Central memory CD8-positive, alpha-beta T cell (primary cell): ENCODE measurements around the gene BAG2.

Experiments used
- ATAC-seq: fragments of 150-1000 bp; cut with Tn5 transposase; replicated peaks from 2 replicates; pipeline ENCODE4 v1.10.0; 2022; ENCODE audit warnings: mild to moderate bottlenecking, moderate FRiP score, moderate number of reproducible peaks; ENCODE audit not compliant: poor library complexity, severe bottlenecking; ENCODE audit errors: extremely low read depth
- DNase-seq, 2 donors: peaks; one replicate each; pipeline ENCODE4 v3.0.0; 2021; ENCODE audit warnings: low spot score in 2 of 2
- H3K27ac Mint-ChIP-seq: one replicate; pipeline ENCODE4 v1.8.0; 2022; ENCODE audit warnings: low read depth, mild to moderate bottlenecking, moderate library complexity, mixed read lengths
- H3K27me3 Mint-ChIP-seq: one replicate; pipeline ENCODE4 v1.8.0; 2022; ENCODE audit warnings: mixed read lengths
- H3K36me3 Mint-ChIP-seq: one replicate; pipeline ENCODE4 v1.8.0; 2022; ENCODE audit warnings: mild to moderate bottlenecking, moderate library complexity, mixed read lengths; ENCODE audit not compliant: insufficient read depth
- H3K4me1 Mint-ChIP-seq: one replicate; pipeline ENCODE4 v1.8.0; 2022; ENCODE audit warnings: mixed read lengths
- H3K4me3 Mint-ChIP-seq: one replicate; pipeline ENCODE4 v1.8.0; 2022; ENCODE audit warnings: mild to moderate bottlenecking, moderate library complexity, mixed read lengths
- H3K9me3 Mint-ChIP-seq: one replicate; pipeline ENCODE4 v1.8.0; 2022; ENCODE audit warnings: mixed read lengths

BAG2 gene

GRCh38 chr6:57172136-57173055 lies at the start of gene BAG2:
BAG2 (plus strand) TSS chr6:57172326; CDS start chr6:57172698, 372 bp downstream.
- ATAC-seq (peak; percentile 85), DNase-seq (peak; percentile 82 to 89)
- Mint-ChIP-seq H3K9me3 (no peaks in the 10 kb centered on the region), H3K27ac (peak within 1 kb of the TSS; percentile 77), H3K36me3 (peaks cover 3% of the 10 kb centered on the region), H3K4me1 (peaks cover 21% of the 10 kb centered on the region), H3K27me3 (no peaks in the 10 kb centered on the region), H3K4me3 (peak within 1 kb of the TSS; percentile 77)

GRCh38 chr6:57123111-57123510 lies 49.0 kb upstream of the BAG2 start:
- no peak for DNase-seq
- no peak overlapping the region for H3K4me3 Mint-ChIP-seq
- no peak overlapping the region for H3K27ac Mint-ChIP-seq
- ATAC-seq = no peak
- peaks cover 12% of the 10 kb centered on the region for H3K36me3 Mint-ChIP-seq
- H3K27me3 Mint-ChIP-seq = no peaks in the 10 kb centered on the region
- H3K9me3 Mint-ChIP-seq = no peaks in the 10 kb centered on the region
- peaks cover 25% of the 10 kb centered on the region for H3K4me1 Mint-ChIP-seq

- DNase-seq (no peak), ATAC-seq (no peak)
- Mint-ChIP-seq H3K27ac (no peak overlapping the region), H3K4me1 (no peaks in the 10 kb centered on the region), H3K36me3 (peaks cover 12% of the 10 kb centered on the region), H3K4me3 (no peak overlapping the region), H3K27me3 (no peaks in the 10 kb centered on the region), H3K9me3 (no peaks in the 10 kb centered on the region)
Observed at GRCh38 chr6:57127763-57128162, 44.4 kb upstream of the BAG2 start.

- H3K9me3 Mint-ChIP-seq = no peaks in the 10 kb centered on the region
- no peak overlapping the region for H3K27ac Mint-ChIP-seq
- no peaks in the 10 kb centered on the region for H3K27me3 Mint-ChIP-seq
- no peaks in the 10 kb centered on the region for H3K4me1 Mint-ChIP-seq
- DNase-seq (no peak), ATAC-seq (no peak)
- H3K36me3 Mint-ChIP-seq = peaks cover 25% of the 10 kb centered on the region
- no peak overlapping the region for H3K4me3 Mint-ChIP-seq
Observed at GRCh38 chr6:57130661-57131177, 41.4 kb upstream of the BAG2 start.

GRCh38 chr6:57134954-57135353 lies 37.2 kb upstream of the BAG2 start:
- no peaks in the 10 kb centered on the region for H3K9me3 Mint-ChIP-seq
- H3K27ac Mint-ChIP-seq = no peak overlapping the region
- H3K4me1 Mint-ChIP-seq = peaks cover 11% of the 10 kb centered on the region
- DNase-seq = no peak
- ATAC-seq = no peak
- no peak overlapping the region for H3K4me3 Mint-ChIP-seq
- H3K27me3 Mint-ChIP-seq = no peaks in the 10 kb centered on the region
- peaks cover 26% of the 10 kb centered on the region for H3K36me3 Mint-ChIP-seq

GRCh38 chr6:57135885-57136284 lies 36.2 kb upstream of the BAG2 start:
- Mint-ChIP-seq H3K4me3 (no peak overlapping the region), H3K27me3 (no peaks in the 10 kb centered on the region), H3K27ac (no peak overlapping the region), H3K4me1 (peaks cover 11% of the 10 kb centered on the region), H3K36me3 (peaks cover 25% of the 10 kb centered on the region), H3K9me3 (no peaks in the 10 kb centered on the region)
- no peak for DNase-seq
- no peak for ATAC-seq

GRCh38 chr6:57137350-57137749 lies 34.8 kb upstream of the BAG2 start:
- DNase-seq = no peak
- H3K27me3 Mint-ChIP-seq = no peaks in the 10 kb centered on the region
- H3K27ac Mint-ChIP-seq = no peak overlapping the region
- H3K9me3 Mint-ChIP-seq = no peaks in the 10 kb centered on the region
- peaks cover 11% of the 10 kb centered on the region for H3K4me1 Mint-ChIP-seq
- H3K4me3 Mint-ChIP-seq = no peak overlapping the region
- ATAC-seq = peak; percentile 75
- peaks cover 31% of the 10 kb centered on the region for H3K36me3 Mint-ChIP-seq

- H3K4me1 Mint-ChIP-seq = peaks cover 11% of the 10 kb centered on the region
- ATAC-seq = peak; percentile 64
- no peak overlapping the region for H3K4me3 Mint-ChIP-seq
- DNase-seq = no peak
- H3K27me3 Mint-ChIP-seq = no peaks in the 10 kb centered on the region
- peaks cover 32% of the 10 kb centered on the region for H3K36me3 Mint-ChIP-seq
- H3K27ac Mint-ChIP-seq = no peak overlapping the region
- H3K9me3 Mint-ChIP-seq = no peaks in the 10 kb centered on the region
Observed at GRCh38 chr6:57138026-57138425, 34.1 kb upstream of the BAG2 start.

GRCh38 chr6:57141451-57142177 lies 30.5 kb upstream of the BAG2 start:
- Mint-ChIP-seq H3K9me3 (no peaks in the 10 kb centered on the region), H3K36me3 (peaks cover 20% of the 10 kb centered on the region), H3K4me1 (peaks cover 11% of the 10 kb centered on the region), H3K4me3 (no peak overlapping the region), H3K27me3 (no peaks in the 10 kb centered on the region), H3K27ac (no peak overlapping the region)
- no peak for DNase-seq
- ATAC-seq = no peak

- no peak for ATAC-seq
- H3K36me3 Mint-ChIP-seq = peaks cover 20% of the 10 kb centered on the region
- H3K4me3 Mint-ChIP-seq = no peak overlapping the region
- DNase-seq = no peak
- no peaks in the 10 kb centered on the region for H3K9me3 Mint-ChIP-seq
- no peaks in the 10 kb centered on the region for H3K27me3 Mint-ChIP-seq
- H3K27ac Mint-ChIP-seq = no peak overlapping the region
- peaks cover 9% of the 10 kb centered on the region for H3K4me1 Mint-ChIP-seq
Observed at GRCh38 chr6:57142178-57142525, 30.0 kb upstream of the BAG2 start.

GRCh38 chr6:57143690-57144089 lies 28.4 kb upstream of the BAG2 start:
- ATAC-seq = no peak
- Mint-ChIP-seq H3K27me3 (no peaks in the 10 kb centered on the region), H3K9me3 (no peaks in the 10 kb centered on the region), H3K4me1 (no peaks in the 10 kb centered on the region), H3K27ac (no peak overlapping the region), H3K36me3 (peaks cover 30% of the 10 kb centered on the region), H3K4me3 (no peak overlapping the region)
- no peak for DNase-seq

- DNase-seq (no peak), ATAC-seq (no peak)
- H3K36me3 Mint-ChIP-seq = peaks cover 40% of the 10 kb centered on the region
- no peak overlapping the region for H3K27ac Mint-ChIP-seq
- H3K4me3 Mint-ChIP-seq = no peak overlapping the region
- H3K9me3 Mint-ChIP-seq = no peaks in the 10 kb centered on the region
- no peaks in the 10 kb centered on the region for H3K27me3 Mint-ChIP-seq
- no peaks in the 10 kb centered on the region for H3K4me1 Mint-ChIP-seq
Observed at GRCh38 chr6:57147401-57147800, 24.7 kb upstream of the BAG2 start.
